Measurements from ENCODE around the gene TTYH1. TPM values are rescaled to one million over a fixed set of nuclear protein-coding genes. Genes with fewer than 3 reads are reported as not detected.

Gene TTYH1
- total RNA-seq, 3 donors from 2014 or later, result 0.55 to 8.7 (median 1.3) TPM

- no peak for TF ChIP-seq CTCF (IDR thresholded peaks at IDR 0.05)
- H3K4me3 ChIP-seq, result no peak overlapping the region
- H3K9me3 ChIP-seq, result no peaks in the 10 kb centered on the region
- H3K4me1 ChIP-seq (ENCODE audit: low read depth), result no peaks in the 10 kb centered on the region
- DNase-seq, result no peak
- no peaks in the 10 kb centered on the region for H3K36me3 ChIP-seq (ENCODE audit: low read depth)
- ATAC-seq, result no peak
- intact Hi-C loops (cut with DNase I, micrococcal nuclease), result no loop called here
Measured at GRCh38 chr19:54422136-54422535, 6.9 kb downstream of the TTYH1 start.

GRCh38 chr19:54424201-54424600 is 8.9 kb downstream of the TTYH1 start:
- TF ChIP-seq CTCF (IDR thresholded peaks at IDR 0.05), result no peak
- no peaks in the 10 kb centered on the region for H3K9me3 ChIP-seq
- no peaks in the 10 kb centered on the region for H3K4me1 ChIP-seq (ENCODE audit: low read depth)
- intact Hi-C loops (cut with DNase I, micrococcal nuclease), result no loop called here
- H3K36me3 ChIP-seq (ENCODE audit: low read depth), result no peaks in the 10 kb centered on the region
- DNase-seq (no peak), ATAC-seq (no peak)
- H3K4me3 ChIP-seq, result no peak overlapping the region

- intact Hi-C loops (cut with DNase I, micrococcal nuclease), result no loop called here
- DNase-seq (no peak), ATAC-seq (no peak)
- no peak for TF ChIP-seq CTCF (IDR thresholded peaks at IDR 0.05)
- H3K4me1 ChIP-seq (ENCODE audit: low read depth), result no peaks in the 10 kb centered on the region
- H3K9me3 ChIP-seq, result no peaks in the 10 kb centered on the region
- no peak overlapping the region for H3K4me3 ChIP-seq
- no peaks in the 10 kb centered on the region for H3K36me3 ChIP-seq (ENCODE audit: low read depth)
Measured at GRCh38 chr19:54424660-54425381, 9.6 kb downstream of the TTYH1 start.

GRCh38 chr19:54425382-54425723 is 10.1 kb downstream of the TTYH1 start:
- peaks cover 4% of the 10 kb centered on the region for H3K4me1 ChIP-seq (ENCODE audit: low read depth)
- ATAC-seq, result no peak
- no peak for TF ChIP-seq CTCF (IDR thresholded peaks at IDR 0.05)
- DNase-seq, result no peak
- no peaks in the 10 kb centered on the region for H3K36me3 ChIP-seq (ENCODE audit: low read depth)
- no peak overlapping the region for H3K4me3 ChIP-seq
- H3K9me3 ChIP-seq, result no peaks in the 10 kb centered on the region
- intact Hi-C loops (cut with DNase I, micrococcal nuclease), result no loop called here

GRCh38 chr19:54426291-54426931 is 11.1 kb downstream of the TTYH1 start:
- intact Hi-C loops (cut with DNase I, micrococcal nuclease), result no loop called here
- Histone ChIP-seq H3K4me1 (ENCODE audit: low read depth) (peaks cover 8% of the 10 kb centered on the region), H3K9me3 (no peaks in the 10 kb centered on the region), H3K36me3 (ENCODE audit: low read depth) (no peaks in the 10 kb centered on the region), H3K4me3 (no peak overlapping the region)
- ATAC-seq (no peak), DNase-seq (no peak)
- TF ChIP-seq CTCF (IDR thresholded peaks at IDR 0.05), result no peak
